Tibial nerve (tissue), 4 donors: ENCODE data around the gene CMTM7. TPM values are rescaled to one million over a fixed set of nuclear protein-coding genes. Genes with fewer than 3 reads are reported as not detected.

Experiments used
- DNase-seq, 2 donors: peaks; one replicate each; pipeline ENCODE4 v3.0.0-alpha.2; 2019; ENCODE audit warnings: low spot score in 2 of 2
- H3K27ac ChIP-seq, 4 donors: fragments of 200-600 bp; sonication (generic) in 3 of 4; one replicate each; pipeline ENCODE4 v1.5.1; 2017 to 2019; ENCODE audit warnings: mild to moderate bottlenecking in 1 of 4
- H3K27me3 ChIP-seq, 2 donors: fragments of 200-600 bp; sonication (generic) in 1 of 2; one replicate each; pipeline versions ENCODE4 v1.5.1 to v1.6.0; 2017 to 2019
- H3K36me3 ChIP-seq, 3 donors: fragments of 200-600 bp; sonication (generic); one replicate each; pipeline ENCODE4 v1.5.1; 2018 to 2019
- H3K4me1 ChIP-seq, 4 donors: fragments of 200-600 bp; sonication (generic) in 3 of 4; one replicate each; pipeline ENCODE4 v1.5.1; 2017 to 2019
- H3K4me3 ChIP-seq, 4 donors: fragments of 200-600 bp; sonication (generic) in 3 of 4; one replicate each; pipeline ENCODE4 v1.5.1; 2017 to 2019; ENCODE audit warnings: mild to moderate bottlenecking in 1 of 4, moderate library complexity in 1 of 4
- H3K9me3 ChIP-seq, 4 donors: fragments of 200-600 bp; sonication (generic) in 3 of 4; one replicate each; pipeline ENCODE4 v1.5.1; 2017 to 2019
- EP300 ChIP-seq, 2 donors: sonication (generic); formaldehyde crosslinking; IDR thresholded peaks; one replicate each; pipeline ENCODE4 v1.6.1; 2017; ENCODE audit warnings: antibody characterized with exemption in 2 of 2, mild to moderate bottlenecking in 1 of 2
- POLR2A ChIP-seq, 2 donors: fragments of 450-650 bp; IDR thresholded peaks; one replicate each; pipeline ENCODE4 v1.6.1; 2017; ENCODE audit warnings: antibody characterized with exemption in 2 of 2, mild to moderate bottlenecking in 2 of 2, moderate library complexity in 2 of 2
- WGBS, 2 donors: methylation state at CpG; one replicate each; pipeline ENCODE4 v1.1.5; 2018; 5-methylcytosine and 5-hydroxymethylcytosine counted together
- total RNA-seq, 4 donors: library from RNA; depleted of rRNA; stranded (reverse); fragments of >200 nt; gene quantifications; one replicate each; pipeline ENCODE4 v1.1.0, GENCODE V29; 2016
- TF ChIP-seq, protein P1 (sequence below), 5 experiments: fragments of 200-600 bp in 3 of 5; fragments of 450-650 bp in 2 of 5; sonication (generic) in 3 of 5; IDR thresholded peaks; one replicate each; pipeline ENCODE4 v1.5.1; 2016 to 2019; ENCODE audit warnings: antibody characterized with exemption in 5 of 5, mild to moderate bottlenecking in 3 of 5, moderate library complexity in 2 of 5

The CMTM7 gene
- total RNA-seq, 4 donors from 2014 or later: 10.4 to 47.4 (median 19.5) TPM

DNA sequence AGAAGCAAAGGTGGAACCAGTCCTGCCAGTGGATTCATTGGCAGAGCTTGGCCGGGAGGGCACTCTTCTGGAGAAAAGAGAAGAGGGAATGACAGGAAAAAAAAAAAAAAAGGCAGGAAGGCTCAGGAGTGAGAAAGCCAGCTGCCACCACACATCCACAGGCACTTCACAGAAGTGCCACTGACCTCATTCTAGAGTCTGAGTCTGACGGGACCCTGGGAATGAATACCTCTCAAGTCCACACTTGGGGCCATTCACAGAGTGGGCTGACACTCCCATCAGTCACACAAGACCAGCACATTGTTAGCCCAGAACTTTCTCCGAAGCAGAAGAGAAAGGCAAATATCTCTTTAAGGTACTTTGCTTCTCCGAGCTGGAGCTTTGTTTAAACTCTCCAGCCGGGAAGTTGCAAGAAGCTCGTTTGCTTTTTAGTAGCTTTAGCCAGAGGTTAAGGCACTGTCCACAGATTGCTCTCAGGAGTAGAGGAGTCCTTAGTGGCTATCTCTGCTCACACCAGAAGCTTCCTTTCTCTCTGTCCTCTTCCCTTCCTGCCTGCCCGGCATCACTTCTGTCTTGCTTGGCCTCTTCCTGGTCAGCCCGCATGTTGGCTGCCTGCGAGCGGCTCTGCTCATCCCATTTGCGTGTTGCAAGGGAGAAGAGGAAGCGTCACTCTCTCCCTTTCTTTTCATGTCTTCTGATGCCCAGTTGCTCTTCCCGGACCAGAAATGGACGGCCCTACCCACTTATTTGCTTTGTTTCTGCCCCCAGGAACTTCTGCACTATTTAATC lies 57.2 kb downstream of the CMTM7 start:
- Histone ChIP-seq H3K36me3 (peaks cover 0 to 49% (median 3%) of the 10 kb centered on the region in 3 donors), H3K27ac (no peak overlapping the region), H3K4me3 (no peak overlapping the region), H3K27me3 (no peaks in the 10 kb centered on the region), H3K9me3 (peaks cover 0 to 4% (median 0%) of the 10 kb centered on the region in 4 donors), H3K4me1 (no peaks in the 10 kb centered on the region)
- 78 to 83% methylated on average over 14 of the region's 14 CpGs for WGBS, 2 donors
- no peak for TF ChIP-seq EP300 (IDR thresholded peaks at IDR 0.05)
- TF ChIP-seq POLR2A (IDR thresholded peaks at IDR 0.05): no peak
- TF ChIP-seq, protein P1, sequence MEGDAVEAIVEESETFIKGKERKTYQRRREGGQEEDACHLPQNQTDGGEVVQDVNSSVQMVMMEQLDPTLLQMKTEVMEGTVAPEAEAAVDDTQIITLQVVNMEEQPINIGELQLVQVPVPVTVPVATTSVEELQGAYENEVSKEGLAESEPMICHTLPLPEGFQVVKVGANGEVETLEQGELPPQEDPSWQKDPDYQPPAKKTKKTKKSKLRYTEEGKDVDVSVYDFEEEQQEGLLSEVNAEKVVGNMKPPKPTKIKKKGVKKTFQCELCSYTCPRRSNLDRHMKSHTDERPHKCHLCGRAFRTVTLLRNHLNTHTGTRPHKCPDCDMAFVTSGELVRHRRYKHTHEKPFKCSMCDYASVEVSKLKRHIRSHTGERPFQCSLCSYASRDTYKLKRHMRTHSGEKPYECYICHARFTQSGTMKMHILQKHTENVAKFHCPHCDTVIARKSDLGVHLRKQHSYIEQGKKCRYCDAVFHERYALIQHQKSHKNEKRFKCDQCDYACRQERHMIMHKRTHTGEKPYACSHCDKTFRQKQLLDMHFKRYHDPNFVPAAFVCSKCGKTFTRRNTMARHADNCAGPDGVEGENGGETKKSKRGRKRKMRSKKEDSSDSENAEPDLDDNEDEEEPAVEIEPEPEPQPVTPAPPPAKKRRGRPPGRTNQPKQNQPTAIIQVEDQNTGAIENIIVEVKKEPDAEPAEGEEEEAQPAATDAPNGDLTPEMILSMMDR (IDR thresholded peaks at IDR 0.05): no peak
- DNase-seq: no peak

DNA sequence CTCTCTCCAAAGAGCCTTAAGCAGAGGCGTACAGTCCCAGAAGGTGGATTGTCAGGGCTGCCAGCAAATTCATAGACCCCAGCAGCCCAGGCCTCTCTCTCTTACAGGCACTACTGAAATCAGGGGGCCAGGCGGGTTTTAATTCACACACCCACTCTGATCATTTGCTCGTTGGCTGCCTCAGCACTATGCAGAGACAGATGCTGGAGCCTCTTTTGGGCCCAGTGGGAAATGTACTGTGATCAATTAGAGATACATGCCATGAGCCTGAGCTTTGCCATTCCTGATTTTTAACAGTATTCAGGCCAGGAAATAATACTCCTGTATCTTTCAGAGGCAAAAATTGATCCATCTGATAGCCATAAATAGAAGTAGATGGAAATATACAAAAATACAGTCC lies 58.0 kb downstream of the CMTM7 start:
- no peak overlapping the region for H3K27ac ChIP-seq
- H3K4me1 ChIP-seq: no peaks in the 10 kb centered on the region
- no peak overlapping the region for H3K4me3 ChIP-seq
- TF ChIP-seq POLR2A (IDR thresholded peaks at IDR 0.05) (no peak), EP300 (IDR thresholded peaks at IDR 0.05) (no peak)
- TF ChIP-seq, protein P1 (IDR thresholded peaks at IDR 0.05): no peak
- H3K27me3 ChIP-seq: no peaks in the 10 kb centered on the region
- WGBS, 2 donors: 92 to 96% methylated on average over 3 of the region's 3 CpGs
- peaks cover 3 to 49% (median 4%) of the 10 kb centered on the region in 3 donors for H3K36me3 ChIP-seq
- no peak for DNase-seq
- no peaks in the 10 kb centered on the region for H3K9me3 ChIP-seq

GRCh38 chr3:32450426-32450825 lies 58.8 kb downstream of the CMTM7 start:
- H3K4me1 ChIP-seq: no peaks in the 10 kb centered on the region
- peaks cover 2 to 48% (median 4%) of the 10 kb centered on the region in 3 donors for H3K36me3 ChIP-seq
- WGBS, 2 donors: 88 to 95% methylated on average over 2 of the region's 2 CpGs
- DNase-seq: no peak
- no peaks in the 10 kb centered on the region for H3K27me3 ChIP-seq
- TF ChIP-seq POLR2A (IDR thresholded peaks at IDR 0.05) (no peak), EP300 (IDR thresholded peaks at IDR 0.05) (no peak)
- TF ChIP-seq, protein P1 (IDR thresholded peaks at IDR 0.05): no peak
- no peak overlapping the region for H3K4me3 ChIP-seq
- H3K27ac ChIP-seq: no peak overlapping the region
- no peaks in the 10 kb centered on the region for H3K9me3 ChIP-seq

DNA sequence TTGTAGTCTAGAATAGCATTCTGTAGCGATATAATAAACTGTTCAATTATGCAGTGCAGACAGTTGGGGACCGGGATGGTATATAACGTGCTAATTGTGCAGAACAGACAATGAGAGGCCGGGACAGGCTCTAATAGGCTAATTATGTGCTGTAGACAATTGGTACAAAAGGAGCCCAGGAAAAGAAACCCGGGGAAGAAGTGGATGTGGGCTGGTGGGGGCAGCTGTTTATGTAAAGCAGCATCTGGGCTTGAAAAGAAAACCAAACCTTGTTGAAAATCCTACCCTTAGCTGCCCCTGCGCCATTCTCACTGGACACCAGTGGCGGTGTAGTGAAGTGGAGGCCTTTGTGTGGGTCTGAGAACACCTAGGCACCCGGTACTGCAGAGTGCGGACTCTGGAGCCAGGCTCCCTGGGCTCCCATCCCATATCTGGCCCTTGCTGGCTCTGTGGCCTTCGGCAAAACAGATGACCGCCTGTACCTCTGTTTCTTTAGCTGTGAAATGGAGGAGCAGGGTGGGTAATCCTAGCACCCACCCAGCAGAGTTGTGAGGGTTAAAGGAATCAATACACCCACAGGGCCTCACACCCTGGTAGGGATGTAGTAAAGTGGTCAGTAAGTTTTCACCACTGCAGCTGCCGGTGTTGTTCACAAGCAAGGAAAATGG lies 59.5 kb downstream of the CMTM7 start:
- Histone ChIP-seq H3K4me3 (no peak overlapping the region), H3K9me3 (no peaks in the 10 kb centered on the region), H3K36me3 (peaks cover 0 to 51% (median 4%) of the 10 kb centered on the region in 3 donors), H3K27ac (no peak overlapping the region), H3K4me1 (no peaks in the 10 kb centered on the region), H3K27me3 (no peaks in the 10 kb centered on the region)
- TF ChIP-seq POLR2A (IDR thresholded peaks at IDR 0.05): no peak
- TF ChIP-seq, protein P1 (IDR thresholded peaks at IDR 0.05): no peak
- TF ChIP-seq EP300 (IDR thresholded peaks at IDR 0.05): no peak
- WGBS, 2 donors: 78 to 82% methylated on average over 12 of the region's 12 CpGs
- DNase-seq: no peak

DNA sequence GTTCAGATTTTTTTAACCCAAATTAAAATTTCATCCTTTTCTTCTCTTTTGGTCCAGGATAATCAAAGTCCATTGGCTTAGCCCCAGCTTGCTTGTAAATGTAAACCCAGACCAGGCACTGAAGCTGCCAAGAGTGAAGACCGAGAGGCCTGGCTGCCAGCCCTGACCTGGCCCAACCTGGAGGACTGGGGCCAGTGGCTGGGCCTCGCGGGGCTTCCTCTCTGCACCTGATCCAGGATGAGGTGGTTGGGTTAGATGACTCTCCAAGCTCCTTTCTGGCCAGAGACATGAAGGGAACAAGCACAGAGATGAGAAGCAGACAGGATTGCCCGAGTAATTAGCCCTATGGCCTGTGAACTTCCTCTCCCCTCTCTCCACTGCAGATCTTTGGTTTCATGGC lies 60.4 kb downstream of the CMTM7 start:
- H3K36me3 ChIP-seq: peaks cover 0 to 58% (median 4%) of the 10 kb centered on the region in 3 donors
- TF ChIP-seq POLR2A (IDR thresholded peaks at IDR 0.05) (no peak), EP300 (IDR thresholded peaks at IDR 0.05) (no peak)
- TF ChIP-seq, protein P1 (IDR thresholded peaks at IDR 0.05): no peak
- no peak overlapping the region for H3K27ac ChIP-seq
- H3K9me3 ChIP-seq: no peaks in the 10 kb centered on the region
- WGBS, 2 donors: 75 to 76% methylated on average over 4 of the region's 4 CpGs
- no peak overlapping the region for H3K4me3 ChIP-seq
- no peak for DNase-seq
- H3K27me3 ChIP-seq: no peaks in the 10 kb centered on the region
- no peaks in the 10 kb centered on the region for H3K4me1 ChIP-seq
